Peyer's patch (tissue), 4 donors: ENCODE measurements around the gene PIMREG. TPM values are rescaled to one million over a fixed set of nuclear protein-coding genes. Genes with fewer than 3 reads are reported as not detected.

Experiments
- DNase-seq, 3 donors: peaks; one replicate each; pipeline ENCODE4 v3.0.0-alpha.2; 2017 to 2019
- H3K27ac ChIP-seq, 4 donors: fragments of 200-600 bp; sonication (generic); one replicate each; pipeline ENCODE4 v1.5.1; 2016 to 2019
- H3K27me3 ChIP-seq, 2 donors: fragments of 200-600 bp; sonication (generic); one replicate each; pipeline ENCODE4 v1.5.1; 2019
- H3K36me3 ChIP-seq, 3 donors: fragments of 200-600 bp; sonication (generic); one replicate each; pipeline ENCODE4 v1.5.1; 2016 to 2019
- H3K4me1 ChIP-seq, 4 donors: fragments of 200-600 bp; sonication (generic); one replicate each; pipeline ENCODE4 v1.5.1; 2016 to 2019
- H3K4me3 ChIP-seq, 4 donors: fragments of 200-600 bp; sonication (generic); 1 replicate in 3 of 4; 2 replicates in 1 of 4; pipeline ENCODE4 v1.5.1; 2016 to 2019; ENCODE audit warnings: mild to moderate bottlenecking in 1 of 4
- H3K9me3 ChIP-seq, 4 donors: fragments of 200-600 bp; sonication (generic); one replicate each; pipeline ENCODE4 v1.5.1; 2016 to 2019; ENCODE audit warnings: mild to moderate bottlenecking in 1 of 4
- CTCF ChIP-seq, 6 experiments: fragments of 450-650 bp in 4 of 6; fragments of 200-600 bp in 2 of 6; sonication (generic) in 1 of 6; IDR thresholded peaks; one replicate each; pipeline ENCODE4 v1.5.1; 2017 to 2019; ENCODE audit warnings: antibody characterized with exemption in 6 of 6, mild to moderate bottlenecking in 3 of 6, moderate library complexity in 1 of 6
- POLR2A ChIP-seq, 2 donors: fragments of 450-650 bp; IDR thresholded peaks; one replicate each; pipeline ENCODE4 v1.5.1; 2017; ENCODE audit warnings: antibody characterized with exemption in 2 of 2, mild to moderate bottlenecking in 2 of 2, moderate library complexity in 2 of 2
- total RNA-seq, 4 donors: library from RNA; depleted of rRNA; stranded (reverse); fragments of >200 nt; gene quantifications; one replicate each; pipeline ENCODE4 v1.1.0, GENCODE V29; 2016

The PIMREG gene
- total RNA-seq, 4 donors from 2014 or later: 0.67 to 9.8 (median 7.2) TPM

DNA sequence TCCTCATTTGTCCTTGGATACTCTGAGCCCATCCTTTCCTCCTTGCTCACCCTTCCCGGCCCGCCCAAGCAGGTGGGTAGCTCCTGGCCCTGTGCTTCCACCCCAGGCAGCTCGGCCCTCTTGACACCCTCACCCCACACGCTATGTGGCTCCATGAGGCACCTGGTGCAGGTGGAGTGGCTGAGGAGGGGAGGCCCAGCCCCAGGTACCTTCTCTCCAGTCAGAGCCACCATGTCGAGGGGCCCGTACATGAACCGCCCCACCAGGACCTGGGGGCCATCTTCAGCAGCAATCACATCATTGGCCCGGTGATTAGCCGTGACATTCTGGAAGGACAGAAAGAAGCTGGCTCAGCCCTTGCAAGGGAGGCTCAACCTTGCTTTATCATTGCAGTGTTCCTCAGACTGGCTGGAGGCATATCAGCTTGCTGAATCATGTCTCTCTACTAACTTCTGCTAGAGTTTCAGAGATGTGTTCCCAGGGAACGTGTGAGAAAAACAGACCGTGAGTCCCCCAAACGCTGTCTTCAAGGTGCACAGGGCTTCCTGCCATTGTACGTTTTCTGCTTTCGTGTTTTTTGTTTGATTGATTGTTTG is 20.3 kb downstream of the PIMREG start:
- TF ChIP-seq CTCF (IDR thresholded peaks at IDR 0.05): no peak
- TF ChIP-seq POLR2A (IDR thresholded peaks at IDR 0.05): no peak
- no peaks in the 10 kb centered on the region for H3K9me3 ChIP-seq
- H3K36me3 ChIP-seq: peaks cover 0 to 4% (median 0%) of the 10 kb centered on the region in 3 donors
- no peak overlapping the region for H3K27ac ChIP-seq
- H3K4me1 ChIP-seq: no peaks in the 10 kb centered on the region
- peak in 1 of 3 donors; percentile 3 for DNase-seq
- no peak overlapping the region for H3K4me3 ChIP-seq
- H3K27me3 ChIP-seq: no peaks in the 10 kb centered on the region

DNA sequence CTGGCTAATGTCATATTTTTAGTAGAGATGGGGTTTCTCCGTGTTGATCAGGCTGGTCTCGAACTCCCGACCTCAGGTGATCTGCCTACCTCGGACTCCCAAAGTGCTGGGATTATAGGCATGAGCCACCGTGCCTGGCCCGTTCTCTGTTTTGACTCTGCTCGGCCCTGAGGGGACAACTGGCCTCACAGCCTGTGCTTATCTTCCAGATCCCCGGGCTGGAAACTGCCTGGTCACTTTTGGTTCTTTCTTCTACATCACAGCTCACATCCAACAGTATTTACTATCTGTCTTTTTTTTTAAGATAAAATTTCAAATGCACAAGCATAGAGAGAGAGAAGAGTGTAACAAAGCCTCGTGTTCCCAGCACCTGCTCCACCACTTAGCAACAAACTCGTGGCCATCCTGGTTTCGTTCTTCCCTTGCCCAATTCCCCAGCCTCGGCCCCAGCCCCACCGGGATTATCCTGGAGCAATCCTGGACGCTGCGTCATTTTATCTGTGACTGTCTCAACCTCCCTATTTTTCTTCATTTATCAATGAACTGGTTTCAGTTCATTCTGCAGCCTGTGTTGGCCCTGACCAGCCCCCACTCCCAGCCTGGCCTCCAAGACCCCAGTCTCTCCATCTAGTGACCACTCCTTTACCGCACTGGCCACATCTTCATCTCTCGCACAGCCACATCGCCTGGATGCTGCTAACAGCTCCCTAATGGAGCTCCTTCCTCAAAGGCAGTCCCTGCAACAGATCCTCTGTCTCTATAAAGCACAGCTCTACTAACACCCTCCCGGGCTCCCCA is 21.1 kb downstream of the PIMREG start:
- Histone ChIP-seq H3K4me1 (no peaks in the 10 kb centered on the region), H3K27ac (no peak overlapping the region), H3K4me3 (no peak overlapping the region), H3K36me3 (peaks cover 0 to 4% (median 0%) of the 10 kb centered on the region in 3 donors), H3K9me3 (no peaks in the 10 kb centered on the region), H3K27me3 (no peaks in the 10 kb centered on the region)
- peak in 1 of 3 donors; percentile 7 for DNase-seq
- TF ChIP-seq POLR2A (IDR thresholded peaks at IDR 0.05) (no peak), CTCF (IDR thresholded peaks at IDR 0.05) (no peak)

- no peaks in the 10 kb centered on the region for H3K4me1 ChIP-seq
- H3K9me3 ChIP-seq: no peaks in the 10 kb centered on the region
- no peaks in the 10 kb centered on the region for H3K27me3 ChIP-seq
- TF ChIP-seq CTCF (IDR thresholded peaks at IDR 0.05) (no peak), POLR2A (IDR thresholded peaks at IDR 0.05) (no peak)
- no peak overlapping the region for H3K27ac ChIP-seq
- no peaks in the 10 kb centered on the region for H3K36me3 ChIP-seq
- H3K4me3 ChIP-seq: no peak overlapping the region
- no peak for DNase-seq
Observed at GRCh38 chr17:6467567-6467966, 23.3 kb downstream of the PIMREG start.

DNA sequence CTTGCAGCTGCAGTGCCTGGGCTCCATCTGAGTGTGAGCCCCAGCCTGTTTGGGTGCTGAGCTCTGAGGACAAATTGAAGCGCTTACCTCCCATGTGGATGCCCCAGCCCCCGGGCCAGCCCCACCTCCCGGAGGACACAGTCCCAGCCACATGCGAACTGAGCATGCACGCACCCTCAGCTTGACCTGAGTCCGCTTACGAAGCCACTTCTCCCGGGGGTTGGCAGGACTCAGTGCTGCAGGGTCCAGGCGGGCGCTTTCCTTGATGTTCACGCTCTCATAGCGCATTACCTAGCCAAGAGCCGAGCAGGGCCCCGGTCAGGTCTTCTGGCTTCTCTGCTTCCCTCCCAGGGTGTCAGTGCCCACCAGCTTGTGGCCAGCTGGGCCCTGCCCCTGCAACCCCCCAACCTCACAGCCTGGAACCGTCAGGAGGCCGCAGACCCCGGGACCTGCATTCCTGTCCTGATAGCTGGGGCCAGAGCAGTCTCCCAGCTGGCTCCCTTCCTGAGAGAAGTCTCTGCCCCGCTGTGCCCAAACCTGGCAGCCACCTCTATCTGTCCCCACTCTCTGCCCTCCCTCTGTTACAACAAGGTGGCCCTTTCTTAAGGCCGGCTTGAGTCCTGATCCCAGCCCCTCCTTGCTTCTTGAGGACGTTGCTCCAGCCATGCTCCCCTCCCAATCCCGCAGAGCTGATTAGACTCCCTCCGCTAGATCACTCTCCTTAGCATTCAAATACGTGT is 24.0 kb downstream of the PIMREG start:
- H3K27ac ChIP-seq: no peak overlapping the region
- no peaks in the 10 kb centered on the region for H3K27me3 ChIP-seq
- no peaks in the 10 kb centered on the region for H3K36me3 ChIP-seq
- TF ChIP-seq POLR2A (IDR thresholded peaks at IDR 0.05) (no peak), CTCF (IDR thresholded peaks at IDR 0.05) (no peak)
- no peaks in the 10 kb centered on the region for H3K9me3 ChIP-seq
- DNase-seq: no peak
- no peak overlapping the region for H3K4me3 ChIP-seq
- H3K4me1 ChIP-seq: no peaks in the 10 kb centered on the region

- TF ChIP-seq POLR2A (IDR thresholded peaks at IDR 0.05): no peak
- Histone ChIP-seq H3K36me3 (no peaks in the 10 kb centered on the region), H3K9me3 (no peaks in the 10 kb centered on the region), H3K4me1 (no peaks in the 10 kb centered on the region), H3K4me3 (no peak overlapping the region), H3K27ac (no peak overlapping the region), H3K27me3 (no peaks in the 10 kb centered on the region)
- no peak for DNase-seq
Observed at GRCh38 chr17:6470146-6470718, 26.0 kb downstream of the PIMREG start.
